ENCODE data around the gene MAP2. TPM values are rescaled to one million over a fixed set of nuclear protein-coding genes. Genes with fewer than 3 reads are reported as not detected.

MAP2 gene
- total and polyA plus RNA-seq, 2 of the 8 experiments (the other 6 are each of a cell fraction or from before 2014, with no cell fraction given): 5.9 to 9.4 TPM

GRCh38 chr2:209772290-209772685 lies 348.4 kb downstream of the MAP2 start (continued):
- TF ChIP-seq CHD7 (IDR thresholded peaks at IDR 0.05; ENCODE audit: insufficient replicate concordance, low read length) (no peak), JUN (IDR thresholded peaks at IDR 0.05; ENCODE audit: low read depth, low read length) (no peak), EGR1 (IDR thresholded peaks at IDR 0.05; ENCODE audit: borderline replicate concordance, low read depth, low read length) (no peak), ZNF274 (IDR thresholded peaks at IDR 0.05; ENCODE audit: borderline replicate concordance, extremely low read depth, low read length) (no peak)

Measured in H1 (cell line).